Neutrophil (primary cell): ENCODE measurements around the gene NTRK2.

Source experiments
- H3K27ac ChIP-seq: fragments of 200-600 bp; sonication (generic); 2 replicates; pipeline ENCODE4 v1.5.1; 2016; ENCODE audit warnings: mild to moderate bottlenecking, moderate library complexity
- H3K27me3 ChIP-seq: fragments of 200-600 bp; sonication (generic); 2 replicates; pipeline ENCODE4 v1.6.0; 2016; ENCODE audit warnings: mild to moderate bottlenecking
- H3K36me3 ChIP-seq: fragments of 200-600 bp; sonication (generic); 2 replicates; pipeline ENCODE4 v1.5.1; 2017
- H3K4me1 ChIP-seq, 2 experiments: fragments of 200-600 bp in 1 of 2; sonication (generic) in 1 of 2; 1 replicate in 1 of 2; 2 replicates in 1 of 2; pipeline versions ENCODE4 v1.5.1 to v1.6.1; 2013 to 2016; ENCODE audit warnings: low read depth in 1 of 2, low read length in 1 of 2, mild to moderate bottlenecking in 1 of 2, moderate library complexity in 1 of 2; ENCODE audit not compliant: control insufficient read depth in 1 of 2, insufficient read depth in 1 of 2
- H3K4me3 ChIP-seq, 2 experiments: fragments of 200-600 bp in 1 of 2; sonication (generic) in 1 of 2; 1 replicate in 1 of 2; 2 replicates in 1 of 2; pipeline ENCODE4 v1.5.1; 2013 to 2016; ENCODE audit warnings: low read depth in 1 of 2, low read length in 1 of 2, mild to moderate bottlenecking in 1 of 2, moderate library complexity in 1 of 2
- H3K9me3 ChIP-seq: fragments of 200-600 bp; sonication (generic); 2 replicates; pipeline ENCODE4 v1.5.1; 2016
- TF ChIP-seq, protein P1 (sequence below): fragments of 200-600 bp; sonication (generic); IDR thresholded peaks from 2 replicates; pipeline ENCODE4 v1.5.1; 2016; ENCODE audit warnings: antibody characterized with exemption

Gene NTRK2

GRCh38 chr9:84703793-84704192 is 34.3 kb downstream of the NTRK2 start:
- H3K4me3 ChIP-seq = no peak overlapping the region
- no peaks in the 10 kb centered on the region for H3K36me3 ChIP-seq
- H3K9me3 ChIP-seq = no peaks in the 10 kb centered on the region
- no peak overlapping the region for H3K27ac ChIP-seq
- H3K27me3 ChIP-seq = peaks cover 34% of the 10 kb centered on the region
- TF ChIP-seq, protein P1, sequence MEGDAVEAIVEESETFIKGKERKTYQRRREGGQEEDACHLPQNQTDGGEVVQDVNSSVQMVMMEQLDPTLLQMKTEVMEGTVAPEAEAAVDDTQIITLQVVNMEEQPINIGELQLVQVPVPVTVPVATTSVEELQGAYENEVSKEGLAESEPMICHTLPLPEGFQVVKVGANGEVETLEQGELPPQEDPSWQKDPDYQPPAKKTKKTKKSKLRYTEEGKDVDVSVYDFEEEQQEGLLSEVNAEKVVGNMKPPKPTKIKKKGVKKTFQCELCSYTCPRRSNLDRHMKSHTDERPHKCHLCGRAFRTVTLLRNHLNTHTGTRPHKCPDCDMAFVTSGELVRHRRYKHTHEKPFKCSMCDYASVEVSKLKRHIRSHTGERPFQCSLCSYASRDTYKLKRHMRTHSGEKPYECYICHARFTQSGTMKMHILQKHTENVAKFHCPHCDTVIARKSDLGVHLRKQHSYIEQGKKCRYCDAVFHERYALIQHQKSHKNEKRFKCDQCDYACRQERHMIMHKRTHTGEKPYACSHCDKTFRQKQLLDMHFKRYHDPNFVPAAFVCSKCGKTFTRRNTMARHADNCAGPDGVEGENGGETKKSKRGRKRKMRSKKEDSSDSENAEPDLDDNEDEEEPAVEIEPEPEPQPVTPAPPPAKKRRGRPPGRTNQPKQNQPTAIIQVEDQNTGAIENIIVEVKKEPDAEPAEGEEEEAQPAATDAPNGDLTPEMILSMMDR = no peak
- no peaks in the 10 kb centered on the region for H3K4me1 ChIP-seq

GRCh38 chr9:84705128-84705527 is 35.6 kb downstream of the NTRK2 start:
- TF ChIP-seq, protein P1 = no peak
- H3K27ac ChIP-seq = no peak overlapping the region
- no peak overlapping the region for H3K4me3 ChIP-seq
- no peaks in the 10 kb centered on the region for H3K36me3 ChIP-seq
- H3K4me1 ChIP-seq = no peaks in the 10 kb centered on the region
- no peaks in the 10 kb centered on the region for H3K9me3 ChIP-seq
- H3K27me3 ChIP-seq = peaks cover 26% of the 10 kb centered on the region

GRCh38 chr9:84708400-84708799 is 38.9 kb downstream of the NTRK2 start:
- TF ChIP-seq, protein P1 = no peak
- Histone ChIP-seq H3K27ac (no peak overlapping the region), H3K27me3 (peaks cover 3% of the 10 kb centered on the region), H3K9me3 (no peaks in the 10 kb centered on the region), H3K36me3 (no peaks in the 10 kb centered on the region), H3K4me3 (no peak overlapping the region), H3K4me1 (no peaks in the 10 kb centered on the region)

- TF ChIP-seq, protein P1 = no peak
- H3K27ac ChIP-seq = no peak overlapping the region
- H3K4me1 ChIP-seq = no peaks in the 10 kb centered on the region
- H3K27me3 ChIP-seq = peaks cover 3% of the 10 kb centered on the region
- H3K4me3 ChIP-seq = no peak overlapping the region
- H3K9me3 ChIP-seq = no peaks in the 10 kb centered on the region
- H3K36me3 ChIP-seq = no peaks in the 10 kb centered on the region
These were observed 39.5 kb downstream of the NTRK2 start for GRCh38 chr9:84709056-84709455.

DNA sequence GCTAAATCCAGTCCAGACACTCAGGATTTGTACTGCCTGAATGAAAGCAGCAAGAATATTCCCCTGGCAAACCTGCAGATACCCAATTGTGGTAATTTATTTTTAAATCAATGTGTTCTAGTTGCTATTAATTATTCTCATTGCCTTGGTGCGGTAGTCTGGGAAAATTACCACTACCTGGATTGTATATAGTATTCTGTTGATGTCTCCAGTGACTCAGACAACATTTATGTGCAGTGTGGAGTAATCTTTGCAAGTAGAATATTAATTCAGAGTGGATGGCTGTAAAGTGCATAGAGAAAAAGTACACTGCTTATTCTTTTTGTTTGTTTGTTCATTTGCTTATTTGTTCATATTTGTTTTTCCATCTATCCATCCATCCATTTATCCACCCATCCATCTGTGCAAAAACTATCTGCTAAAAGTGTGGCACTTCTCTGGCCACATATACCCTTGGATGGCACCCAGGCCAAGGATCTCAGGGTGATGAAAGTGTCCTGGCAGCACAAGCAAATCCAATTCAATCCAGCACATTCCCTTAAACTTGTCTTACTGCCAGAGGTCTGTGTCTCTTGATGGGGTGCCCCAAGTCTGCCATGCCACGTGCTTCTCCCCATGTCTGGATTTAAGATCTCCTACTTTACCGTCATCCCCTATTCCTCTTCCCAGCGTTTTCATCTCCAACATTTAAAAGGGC is 41.3 kb downstream of the NTRK2 start:
- Histone ChIP-seq H3K27me3 (peaks cover 2% of the 10 kb centered on the region), H3K4me1 (no peaks in the 10 kb centered on the region), H3K9me3 (no peaks in the 10 kb centered on the region), H3K4me3 (no peak overlapping the region), H3K36me3 (no peaks in the 10 kb centered on the region), H3K27ac (no peak overlapping the region)
- TF ChIP-seq, protein P1 = no peak
